Mammary epithelial cell (primary cell): Measurements from ENCODE around the gene SLC7A9.
"Not testable (repeated sequence)": the region's sequence is repeated elsewhere in the genome, so short reads cannot be mapped to it uniquely, and the experiment has no call there.

Experiments used
- EZH2 ChIP-seq: IDR thresholded peaks from 2 replicates; pipeline ENCODE4 v1.6.1; 2012; ENCODE audit warnings: low read length, inconsistent platforms, borderline replicate concordance
- TF ChIP-seq, protein P1 (sequence below), 2 donors: IDR thresholded peaks in 1 of 2; conservative IDR thresholded peaks in 1 of 2; 2 replicates each; pipeline ENCODE4 v1.5.1; 2011 to 2012; ENCODE audit warnings: inconsistent platforms in 2 of 2, low read length in 2 of 2, mild to moderate bottlenecking in 2 of 2, control low read depth in 1 of 2, low read depth in 1 of 2; ENCODE audit not compliant: insufficient read depth in 1 of 2; ENCODE audit errors: extremely low read depth in 1 of 2

DNA sequence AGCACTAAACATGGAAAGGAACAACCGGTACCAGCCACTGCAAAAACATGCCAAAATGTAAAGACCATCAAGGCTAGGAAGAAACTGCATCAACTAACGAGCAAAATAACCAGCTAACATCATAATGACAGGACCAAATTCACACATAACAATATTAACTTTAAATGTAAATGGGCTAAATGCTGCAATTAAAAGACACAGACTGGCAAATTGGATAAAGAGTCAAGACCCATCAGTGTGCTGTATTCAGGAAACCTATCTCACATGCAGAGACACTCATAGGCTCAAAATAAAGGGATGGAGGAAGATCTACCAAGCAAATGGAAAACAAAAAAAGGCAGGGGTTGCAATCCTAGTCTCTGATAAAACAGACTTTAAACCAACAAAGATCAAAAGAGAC is 21.5 kb downstream of the SLC7A9 start:
- TF ChIP-seq, protein P1, sequence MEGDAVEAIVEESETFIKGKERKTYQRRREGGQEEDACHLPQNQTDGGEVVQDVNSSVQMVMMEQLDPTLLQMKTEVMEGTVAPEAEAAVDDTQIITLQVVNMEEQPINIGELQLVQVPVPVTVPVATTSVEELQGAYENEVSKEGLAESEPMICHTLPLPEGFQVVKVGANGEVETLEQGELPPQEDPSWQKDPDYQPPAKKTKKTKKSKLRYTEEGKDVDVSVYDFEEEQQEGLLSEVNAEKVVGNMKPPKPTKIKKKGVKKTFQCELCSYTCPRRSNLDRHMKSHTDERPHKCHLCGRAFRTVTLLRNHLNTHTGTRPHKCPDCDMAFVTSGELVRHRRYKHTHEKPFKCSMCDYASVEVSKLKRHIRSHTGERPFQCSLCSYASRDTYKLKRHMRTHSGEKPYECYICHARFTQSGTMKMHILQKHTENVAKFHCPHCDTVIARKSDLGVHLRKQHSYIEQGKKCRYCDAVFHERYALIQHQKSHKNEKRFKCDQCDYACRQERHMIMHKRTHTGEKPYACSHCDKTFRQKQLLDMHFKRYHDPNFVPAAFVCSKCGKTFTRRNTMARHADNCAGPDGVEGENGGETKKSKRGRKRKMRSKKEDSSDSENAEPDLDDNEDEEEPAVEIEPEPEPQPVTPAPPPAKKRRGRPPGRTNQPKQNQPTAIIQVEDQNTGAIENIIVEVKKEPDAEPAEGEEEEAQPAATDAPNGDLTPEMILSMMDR (conservative IDR thresholded peaks at IDR 0.05 in 1 of 2, IDR thresholded peaks at IDR 0.05 in 1 of 2; ENCODE audit: extremely low read depth in 1 of 2, insufficient read depth in 1 of 2, low read depth in 1 of 2, low read length in 2 of 2) = not testable (repeated sequence)
- not testable (repeated sequence) for TF ChIP-seq EZH2
